OCI-M1 (cell line): ENCODE results near the gene ABCA8.

ENCODE experiments used
- DNase-seq: peaks from one replicate; lab custom pipeline; 2025; lab: John Stamatoyannopoulos, UW

The ABCA8 gene

DNA sequence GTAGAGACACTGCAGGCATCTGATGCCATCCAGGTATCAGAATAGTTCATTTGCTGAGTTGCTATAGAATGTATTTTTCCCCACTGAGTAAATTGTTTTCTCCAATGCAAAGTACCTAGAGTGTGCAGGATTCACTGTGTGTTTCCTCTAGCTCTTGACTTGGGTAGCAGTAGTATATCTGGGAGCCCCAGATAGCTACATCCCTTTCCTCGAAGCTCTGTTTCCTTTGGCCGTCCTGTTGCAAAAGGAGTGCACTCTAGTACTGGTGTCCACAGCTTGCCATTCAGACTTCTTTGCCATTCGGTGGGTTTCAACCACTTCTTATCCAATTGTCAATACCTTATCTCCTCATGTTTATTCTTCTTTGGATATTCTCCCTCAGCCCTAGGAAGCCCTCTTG, 12.8 kb downstream of the ABCA8 start:
- DNase-seq: no peak

DNA sequence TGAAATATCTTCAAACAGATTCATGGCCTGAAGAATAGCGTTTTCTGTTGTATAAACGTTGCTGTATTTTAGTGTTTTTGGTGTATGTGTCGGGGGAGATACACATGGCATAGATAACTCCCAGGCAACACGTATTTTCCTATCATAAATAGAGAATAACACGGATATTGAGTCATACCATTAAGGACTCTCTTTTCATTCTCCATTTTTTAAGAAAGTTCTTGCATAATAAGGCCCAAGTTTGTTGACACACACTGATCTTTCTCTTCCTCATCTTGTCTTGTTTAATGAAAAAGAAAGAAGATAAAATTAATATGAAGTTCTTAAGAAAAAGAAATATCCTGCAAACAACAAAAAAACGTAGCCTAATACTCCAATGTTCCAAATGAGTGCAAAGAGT, 13.4 kb downstream of the ABCA8 start:
- no peak for DNase-seq

GRCh38 chr17:68939195-68939594, 16.0 kb downstream of the ABCA8 start:
- DNase-seq: no peak

- DNase-seq: no peak
Observed at GRCh38 chr17:68937890-68938514, 17.2 kb downstream of the ABCA8 start.

- no peak for DNase-seq
Observed at GRCh38 chr17:68927516-68927915, 27.7 kb downstream of the ABCA8 start.

DNA sequence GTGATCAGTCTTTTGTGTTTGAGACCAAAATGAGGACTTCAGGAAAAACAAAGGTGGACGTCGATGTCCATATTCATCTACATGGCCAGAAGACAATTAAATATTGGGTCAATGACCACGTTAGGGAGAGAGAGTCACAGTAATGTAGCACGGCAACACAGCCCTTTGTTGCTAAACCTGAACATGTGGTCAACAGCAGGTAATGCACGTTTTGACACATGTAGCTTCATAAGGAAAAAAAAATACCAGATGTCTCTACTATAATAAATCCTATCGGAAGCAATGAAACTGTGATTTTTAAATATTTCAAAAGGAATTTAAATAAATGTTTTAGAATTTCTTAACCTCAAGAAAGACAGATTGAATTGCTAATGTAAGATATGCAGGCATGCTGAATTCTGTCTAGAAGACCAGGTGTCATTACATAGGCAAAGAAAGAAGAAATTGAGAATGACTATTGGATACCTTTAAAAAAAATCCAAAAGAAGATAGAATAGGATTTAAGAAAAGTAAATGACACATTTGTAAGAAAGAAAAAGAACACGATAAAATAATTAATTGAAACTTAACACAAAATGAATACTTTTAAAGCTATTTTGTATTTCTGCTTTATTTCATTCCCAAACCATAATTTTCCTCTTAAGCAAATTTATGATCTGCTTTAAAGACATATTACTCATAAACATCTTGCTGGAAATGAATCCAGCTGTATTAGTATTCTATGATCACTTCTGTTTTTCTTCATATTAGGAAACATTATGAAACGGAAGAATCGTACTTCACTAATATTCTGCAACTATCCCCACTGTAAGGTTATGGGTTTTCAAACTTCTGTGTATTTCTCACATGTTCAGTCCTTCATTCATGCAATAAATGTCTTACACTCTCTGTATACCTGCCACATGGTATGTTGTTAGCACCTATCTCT, 30.1 kb downstream of the ABCA8 start:
- no peak for DNase-seq

GRCh38 chr17:68910789-68911431, 44.3 kb downstream of the ABCA8 start:
- no peak for DNase-seq

DNA sequence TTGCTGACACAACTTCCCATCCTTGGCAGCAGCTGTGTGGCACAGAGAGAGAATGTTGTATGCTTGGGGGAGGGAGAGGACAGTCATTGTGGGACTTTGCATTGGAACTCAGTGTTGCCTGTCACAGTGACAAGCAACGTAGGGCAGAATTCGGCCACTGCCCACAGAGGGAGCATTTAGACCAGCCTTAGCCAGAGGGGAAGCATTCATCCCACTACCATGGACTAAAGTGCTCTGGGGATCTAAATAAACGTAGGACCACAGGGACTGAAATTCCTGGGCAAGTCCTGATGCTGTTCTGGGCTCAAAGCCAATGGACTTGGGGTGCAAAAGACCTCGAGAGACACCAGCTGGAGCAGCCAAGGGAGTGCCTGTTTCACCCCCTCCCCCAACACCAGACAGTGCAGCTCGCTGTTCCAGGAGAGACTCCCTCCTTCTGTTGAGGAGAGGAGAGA, 44.9 kb downstream of the ABCA8 start:
- DNase-seq: no peak

DNA sequence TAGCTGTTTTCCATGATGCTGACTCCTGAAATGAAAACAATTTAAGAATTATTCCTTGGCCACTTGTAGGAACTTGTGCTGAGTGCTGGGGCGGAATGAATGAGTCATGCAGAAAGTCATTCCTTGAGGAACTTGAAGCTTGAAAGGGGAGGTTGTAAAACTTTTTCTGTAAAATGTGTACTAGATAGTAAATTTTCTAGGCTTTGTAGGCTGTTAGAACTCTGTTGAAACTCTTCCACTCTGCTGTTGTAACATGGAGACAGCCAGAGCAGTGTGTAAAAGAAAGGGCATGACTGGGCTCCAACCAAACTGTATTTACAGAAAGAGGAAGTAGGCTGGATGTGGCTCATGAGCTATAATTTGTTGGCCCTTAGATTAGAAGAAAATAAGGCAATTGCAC, 46.1 kb downstream of the ABCA8 start:
- peak; percentile 92 for DNase-seq

GRCh38 chr17:68908045-68908444, 47.1 kb downstream of the ABCA8 start:
- no peak for DNase-seq

GRCh38 chr17:68906638-68907037, 48.6 kb downstream of the ABCA8 start:
- peak; percentile 25 for DNase-seq

DNA sequence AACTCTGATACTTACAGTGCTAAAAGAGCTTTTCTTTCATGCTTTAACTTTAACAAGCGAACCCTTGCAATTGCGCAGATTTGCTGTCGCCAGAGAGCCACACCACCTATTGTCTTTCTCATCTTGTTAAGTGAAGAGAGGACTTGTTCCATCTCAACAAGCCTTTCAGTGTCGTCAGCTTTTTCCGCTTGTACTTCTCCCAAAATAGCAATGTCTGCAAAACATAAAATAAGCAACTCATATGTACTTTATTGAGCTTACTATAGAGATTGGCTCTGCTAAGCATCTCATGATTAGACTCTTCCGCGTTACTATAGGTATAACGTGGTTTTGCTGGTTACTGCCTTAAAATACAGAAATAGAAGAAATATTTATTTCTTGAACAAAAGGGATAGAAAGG, 51.9 kb downstream of the ABCA8 start:
- DNase-seq: no peak

GRCh38 chr17:68897557-68897956, 57.6 kb downstream of the ABCA8 start:
- DNase-seq: no peak

GRCh38 chr17:68892658-68893057, 62.5 kb downstream of the ABCA8 start:
- DNase-seq: no peak

- DNase-seq: no peak
Observed at GRCh38 chr17:68892193-68892592, 63.0 kb downstream of the ABCA8 start.

- DNase-seq: no peak
Observed at GRCh38 chr17:68886401-68886800, 68.8 kb downstream of the ABCA8 start.

DNA sequence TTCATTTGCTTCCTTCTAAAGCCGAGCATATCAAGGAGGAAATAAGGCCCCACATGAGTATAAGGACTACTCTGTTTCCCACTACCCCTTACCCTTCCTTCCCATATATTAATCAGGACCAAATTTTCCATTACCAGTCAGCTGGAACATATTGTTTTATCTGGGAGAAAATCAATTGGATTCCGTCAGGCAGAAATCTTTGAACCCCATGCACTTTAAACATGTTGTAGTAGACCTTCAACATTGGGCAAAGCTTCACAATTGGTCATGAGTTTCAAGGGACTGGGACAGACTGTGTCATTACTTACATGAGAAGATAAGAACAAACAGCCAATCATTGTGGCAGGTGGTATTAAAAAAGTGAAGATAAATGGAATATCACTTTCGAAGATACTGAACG, 70.3 kb downstream of the ABCA8 start:
- DNase-seq: no peak

- DNase-seq: no peak
Observed at GRCh38 chr17:68878226-68878885, 76.8 kb downstream of the ABCA8 start.

- DNase-seq: no peak
Observed at GRCh38 chr17:68871447-68871846, 83.7 kb downstream of the ABCA8 start.

DNA sequence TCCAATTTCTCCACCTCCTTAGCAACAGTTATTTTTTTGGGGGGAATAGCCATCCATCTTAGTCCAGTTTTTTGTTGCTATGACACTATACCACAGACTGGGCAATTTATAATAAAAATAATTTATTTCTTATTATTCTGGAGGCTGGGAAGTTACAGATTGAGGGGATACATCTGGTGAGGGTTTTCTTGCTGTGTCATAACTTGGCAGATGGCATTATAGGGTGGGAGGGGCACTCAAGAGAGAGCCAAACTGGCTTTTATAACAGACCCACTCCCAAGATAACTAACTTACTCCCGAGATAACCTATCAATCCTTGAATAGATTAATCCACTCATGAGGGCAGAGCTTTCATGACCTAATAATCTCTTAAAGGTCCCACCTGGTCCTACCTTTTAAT, 84.2 kb downstream of the ABCA8 start:
- DNase-seq: no peak

DNA sequence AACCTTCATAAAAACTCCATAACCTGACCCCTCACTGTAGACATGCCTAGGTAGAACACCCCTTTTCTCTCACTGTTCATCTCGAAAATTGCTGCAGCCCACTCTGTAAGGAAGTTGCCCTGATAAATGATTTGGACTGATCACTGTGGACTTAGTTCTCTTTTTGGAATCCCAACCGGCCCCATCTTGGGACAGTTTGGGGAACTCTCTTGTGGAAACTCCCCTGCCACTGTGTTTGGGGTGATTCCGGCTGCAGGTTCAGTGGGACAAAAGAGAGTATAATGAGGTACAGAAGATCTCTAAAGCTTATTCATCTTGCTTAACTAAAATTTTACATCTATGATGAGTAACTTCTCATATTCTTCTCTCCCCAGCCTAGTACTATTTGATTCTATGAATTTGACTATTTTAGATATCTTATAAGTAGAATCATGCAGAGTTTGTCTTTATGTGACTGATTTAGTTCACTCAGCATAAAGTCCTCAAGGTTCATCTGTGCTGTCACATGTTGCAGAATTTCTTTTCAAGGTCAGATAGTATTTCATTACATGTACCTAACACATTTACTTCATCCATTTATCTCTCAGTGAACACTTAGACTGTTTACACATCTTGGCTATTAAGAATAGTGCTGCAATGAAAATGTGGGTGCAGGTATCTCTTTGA, 84.9 kb downstream of the ABCA8 start:
- DNase-seq: no peak

GRCh38 chr17:68868708-68869107, 86.5 kb downstream of the ABCA8 start:
- DNase-seq: no peak
